Activated CD4-positive, alpha-beta memory T cell treated with anti-CD3 and anti-CD28 coated beads, Interleukin-2, amount 10 ng/mL, durations not matched to agents 7 days and 5 days (primary cell): ENCODE measurements around the gene GBE1. TPM values are rescaled to one million over a fixed set of nuclear protein-coding genes. Genes with fewer than 3 reads are reported as not detected.
A peak's percentile ranks its signal among the peaks of the same experiment; 100 is the strongest.
"Not testable (repeated sequence)": the region's sequence is repeated elsewhere in the genome, so short reads cannot be mapped to it uniquely, and the experiment has no call there.

Experiments
- CTCF ChIA-PET: fragments of 350-600 bp; sonication (Branson Sonifier 250); formaldehyde crosslinking; loops from one replicate; lab custom pipeline; 2021; ENCODE audit warnings: antibody characterized with exemption, inconsistent platforms; lab: Charles Lee
- POLR2A ChIA-PET: fragments of 350-600 bp; sonication (Branson Sonifier 250); formaldehyde crosslinking; loops from one replicate; lab custom pipeline; 2021; ENCODE audit warnings: antibody characterized with exemption; lab: Charles Lee
- DNase-seq: peaks from one replicate; pipeline ENCODE4 v3.0.0-alpha.2; 2020
- H3K27ac Mint-ChIP-seq: one replicate; pipeline ENCODE4 v1.8.0; 2021; ENCODE audit warnings: mild to moderate bottlenecking, mixed read lengths
- H3K27me3 Mint-ChIP-seq: one replicate; pipeline ENCODE4 v1.8.0; 2021; ENCODE audit warnings: mixed read lengths
- H3K36me3 Mint-ChIP-seq: one replicate; pipeline ENCODE4 v1.8.0; 2021; ENCODE audit warnings: low read depth, mixed read lengths
- H3K4me1 Mint-ChIP-seq: one replicate; pipeline ENCODE4 v1.8.0; 2021; ENCODE audit warnings: mixed read lengths
- H3K4me3 Mint-ChIP-seq: one replicate; pipeline ENCODE4 v1.8.0; 2021; ENCODE audit warnings: mild to moderate bottlenecking, mixed read lengths
- H3K9me3 Mint-ChIP-seq: one replicate; pipeline ENCODE4 v1.8.0; 2021; ENCODE audit warnings: mixed read lengths
- total RNA-seq, 2 experiments: library from RNA; stranded (reverse); gene quantifications; one replicate each; pipeline ENCODE4 v1.2.3, GENCODE V29; 2021

Gene GBE1
- total RNA-seq, 2 experiments from 2014 or later = 36.5 to 37.7 TPM

DNA sequence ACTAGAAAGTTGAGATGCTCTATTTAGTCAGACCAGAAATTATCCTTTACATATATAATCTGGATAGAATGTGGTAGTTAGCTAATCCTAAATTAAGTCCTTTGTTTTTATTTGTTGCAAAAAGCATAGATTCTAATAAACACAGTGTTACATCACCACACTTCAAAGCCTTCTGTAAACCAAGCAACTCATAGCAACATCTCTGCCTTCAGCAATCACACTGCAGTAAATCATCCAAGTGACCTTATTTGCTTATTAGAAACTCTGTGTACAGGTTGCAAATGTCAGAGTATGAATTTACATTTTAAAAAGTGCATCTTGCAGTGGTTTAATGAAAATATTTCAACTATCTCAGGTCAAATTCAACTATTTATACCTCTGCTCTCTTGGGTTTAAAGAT is 242.5 kb downstream of the GBE1 start:
- ChIA-PET POLR2A (no interaction called here), CTCF (no interaction called here)
- DNase-seq = no peak
- no peaks in the 10 kb centered on the region for H3K27me3 Mint-ChIP-seq
- no peaks in the 10 kb centered on the region for H3K36me3 Mint-ChIP-seq
- no peaks in the 10 kb centered on the region for H3K4me1 Mint-ChIP-seq
- no peaks in the 10 kb centered on the region for H3K9me3 Mint-ChIP-seq
- no peak overlapping the region for H3K27ac Mint-ChIP-seq
- H3K4me3 Mint-ChIP-seq = no peak overlapping the region

DNA sequence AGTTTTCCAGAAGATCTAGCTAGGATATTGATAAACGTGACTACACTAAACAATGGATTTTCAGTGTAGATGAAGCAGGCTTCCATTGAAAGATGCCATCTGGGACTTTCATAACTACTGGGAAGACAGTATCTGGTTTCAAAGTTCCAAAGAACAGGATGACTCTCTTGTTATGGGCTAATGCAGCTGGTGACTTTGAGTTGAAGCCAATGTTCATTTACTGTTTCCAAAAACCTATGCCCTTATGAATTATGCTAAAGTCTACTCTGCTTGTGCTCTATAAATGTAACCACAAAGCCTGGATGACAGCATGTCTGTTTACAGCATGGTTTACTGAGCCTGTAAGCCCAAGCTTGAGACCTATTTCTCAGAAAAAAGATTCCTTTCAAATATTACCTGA is 245.4 kb downstream of the GBE1 start:
- no peak overlapping the region for H3K27ac Mint-ChIP-seq
- no peaks in the 10 kb centered on the region for H3K4me1 Mint-ChIP-seq
- no peaks in the 10 kb centered on the region for H3K36me3 Mint-ChIP-seq
- POLR2A ChIA-PET = no interaction called here
- H3K27me3 Mint-ChIP-seq = no peaks in the 10 kb centered on the region
- no peak overlapping the region for H3K4me3 Mint-ChIP-seq
- CTCF ChIA-PET = no interaction called here
- DNase-seq = no peak
- H3K9me3 Mint-ChIP-seq = no peaks in the 10 kb centered on the region

DNA sequence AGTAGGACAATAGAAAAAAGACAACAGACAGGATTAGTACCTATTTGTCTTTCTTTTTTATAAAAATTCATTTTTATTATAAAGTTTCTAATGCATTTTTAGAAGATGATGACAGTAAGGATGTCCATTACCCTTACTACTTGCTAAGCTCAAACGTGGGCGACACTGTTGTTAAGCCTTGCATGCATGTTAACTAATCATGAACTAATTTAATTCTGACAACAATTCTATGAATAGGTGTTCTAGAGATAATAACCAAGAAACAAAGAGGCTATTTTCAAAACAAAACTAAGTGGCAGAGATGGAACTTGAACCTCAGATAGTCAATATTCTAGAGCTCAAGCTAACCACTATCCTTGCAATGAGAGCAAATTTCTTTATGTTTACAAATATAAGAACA is 247.9 kb downstream of the GBE1 start:
- Mint-ChIP-seq H3K27ac (no peak overlapping the region), H3K36me3 (no peaks in the 10 kb centered on the region), H3K27me3 (no peaks in the 10 kb centered on the region), H3K4me1 (no peaks in the 10 kb centered on the region), H3K9me3 (no peaks in the 10 kb centered on the region), H3K4me3 (no peak overlapping the region)
- DNase-seq = no peak
- POLR2A ChIA-PET = no interaction called here
- CTCF ChIA-PET = interaction anchor here (0.7 kb wide), 1 partner anchor 1666 kb away, joined by 3 read pairs; no protein-coding TSS in a partner anchor

DNA sequence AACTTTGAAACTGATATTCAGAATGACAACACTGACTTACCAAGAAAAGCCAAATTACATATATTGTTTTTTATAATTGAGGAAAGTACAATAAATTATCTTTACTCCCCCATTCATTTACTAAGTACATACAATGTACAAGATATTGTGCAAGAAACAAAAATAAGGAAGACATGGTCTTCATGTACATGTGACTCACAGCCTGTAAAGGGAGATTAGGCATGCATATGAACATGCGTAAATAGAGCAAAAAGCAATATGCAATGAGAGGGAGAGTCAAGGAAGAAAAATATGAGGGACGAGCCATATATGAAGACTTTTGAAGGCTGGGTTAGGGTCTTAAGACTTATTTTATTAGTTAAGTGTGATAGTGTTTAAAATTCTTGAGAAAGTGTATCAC is 258.4 kb downstream of the GBE1 start:
- H3K4me3 Mint-ChIP-seq = no peak overlapping the region
- ChIA-PET POLR2A (no interaction called here), CTCF (interaction anchor here (4.1 kb wide), 1 partner anchor 12 kb away, joined by 15 read pairs; no protein-coding TSS in a partner anchor)
- no peaks in the 10 kb centered on the region for H3K36me3 Mint-ChIP-seq
- H3K27me3 Mint-ChIP-seq = no peaks in the 10 kb centered on the region
- no peak for DNase-seq
- H3K27ac Mint-ChIP-seq = no peak overlapping the region
- peaks cover 2% of the 10 kb centered on the region for H3K9me3 Mint-ChIP-seq
- H3K4me1 Mint-ChIP-seq = no peaks in the 10 kb centered on the region

DNA sequence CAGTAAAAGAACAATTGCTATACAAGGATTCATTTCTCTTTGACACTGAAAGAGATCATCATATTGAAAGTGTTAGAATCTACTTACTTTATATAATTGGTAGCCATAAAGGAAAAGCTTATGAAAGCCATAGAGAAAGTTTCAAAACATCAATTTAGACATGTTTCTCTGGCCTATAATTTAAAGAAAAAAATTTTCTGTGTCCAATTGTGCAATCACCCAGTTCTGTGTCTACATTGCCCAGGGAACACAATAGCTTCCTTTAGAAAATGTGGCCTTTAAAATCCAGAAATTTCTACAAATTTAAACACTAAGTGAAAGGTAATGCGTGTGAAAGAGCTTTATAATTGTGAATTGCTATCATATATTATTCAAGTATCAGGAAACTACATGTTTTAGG is 259.2 kb downstream of the GBE1 start:
- no peak for DNase-seq
- H3K27me3 Mint-ChIP-seq = no peaks in the 10 kb centered on the region
- peaks cover 2% of the 10 kb centered on the region for H3K9me3 Mint-ChIP-seq
- H3K4me1 Mint-ChIP-seq = no peaks in the 10 kb centered on the region
- H3K27ac Mint-ChIP-seq = no peak overlapping the region
- ChIA-PET CTCF (interaction anchor here (4.1 kb wide), 1 partner anchor 11 kb away, joined by 15 read pairs; no protein-coding TSS in a partner anchor), POLR2A (no interaction called here)
- H3K36me3 Mint-ChIP-seq = no peaks in the 10 kb centered on the region
- H3K4me3 Mint-ChIP-seq = no peak overlapping the region

DNA sequence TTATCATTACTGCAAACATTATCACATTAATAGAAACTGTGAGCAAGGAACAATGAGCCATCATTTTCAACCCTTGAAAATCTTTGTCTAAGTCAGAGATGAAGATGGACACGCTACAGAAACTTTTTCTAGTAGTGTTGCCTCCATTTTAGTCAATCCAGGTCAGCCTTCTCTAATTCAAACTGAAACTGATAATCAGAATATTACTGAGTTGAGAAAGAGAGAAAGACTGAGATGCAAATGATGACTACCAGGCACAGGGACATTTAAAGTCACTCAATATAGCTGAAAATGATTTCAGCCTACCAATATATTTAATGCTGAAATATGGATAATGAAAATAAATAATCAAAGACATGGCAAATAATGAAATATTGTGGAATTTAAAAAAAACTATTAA is 261.4 kb downstream of the GBE1 start:
- H3K4me1 Mint-ChIP-seq = no peaks in the 10 kb centered on the region
- no peaks in the 10 kb centered on the region for H3K27me3 Mint-ChIP-seq
- no peaks in the 10 kb centered on the region for H3K36me3 Mint-ChIP-seq
- H3K4me3 Mint-ChIP-seq = no peak overlapping the region
- no peak for DNase-seq
- CTCF ChIA-PET = interaction anchor here (4.1 kb wide), 1 partner anchor 9 kb away, joined by 15 read pairs; no protein-coding TSS in a partner anchor
- no peak overlapping the region for H3K27ac Mint-ChIP-seq
- POLR2A ChIA-PET = no interaction called here
- peaks cover 2% of the 10 kb centered on the region for H3K9me3 Mint-ChIP-seq

DNA sequence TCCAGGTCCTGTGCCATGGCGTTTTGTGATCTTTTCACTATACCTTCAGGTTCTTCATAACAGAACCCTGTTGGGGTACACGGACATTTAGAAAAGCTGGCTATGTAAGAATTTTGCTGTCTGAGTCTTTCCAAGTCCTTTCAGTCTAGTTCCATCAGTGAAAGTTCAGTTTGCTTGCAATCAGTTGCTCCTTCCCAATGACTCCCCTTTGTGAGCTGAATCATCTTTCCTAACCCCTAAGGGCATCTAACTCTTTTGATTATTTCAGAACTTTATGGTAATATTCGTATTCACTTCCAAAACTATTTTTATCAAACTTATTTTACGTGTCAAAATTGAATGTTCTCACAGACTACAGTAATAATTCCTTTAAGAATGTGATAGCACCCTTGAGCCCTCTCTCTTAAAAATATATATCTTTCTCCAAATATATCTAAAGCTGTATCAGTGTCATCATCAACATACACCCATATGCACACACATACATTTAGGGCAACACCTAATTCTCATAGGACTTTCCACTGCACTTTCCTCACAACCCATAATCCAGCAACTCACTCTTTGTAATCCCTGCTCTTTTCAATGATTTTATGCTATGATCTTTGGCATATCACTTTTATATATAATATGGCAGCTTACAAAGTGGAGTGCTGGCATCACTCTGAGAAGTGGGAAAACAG is 263.7 kb downstream of the GBE1 start:
- CTCF ChIA-PET = no interaction called here
- no peaks in the 10 kb centered on the region for H3K27me3 Mint-ChIP-seq

DNA sequence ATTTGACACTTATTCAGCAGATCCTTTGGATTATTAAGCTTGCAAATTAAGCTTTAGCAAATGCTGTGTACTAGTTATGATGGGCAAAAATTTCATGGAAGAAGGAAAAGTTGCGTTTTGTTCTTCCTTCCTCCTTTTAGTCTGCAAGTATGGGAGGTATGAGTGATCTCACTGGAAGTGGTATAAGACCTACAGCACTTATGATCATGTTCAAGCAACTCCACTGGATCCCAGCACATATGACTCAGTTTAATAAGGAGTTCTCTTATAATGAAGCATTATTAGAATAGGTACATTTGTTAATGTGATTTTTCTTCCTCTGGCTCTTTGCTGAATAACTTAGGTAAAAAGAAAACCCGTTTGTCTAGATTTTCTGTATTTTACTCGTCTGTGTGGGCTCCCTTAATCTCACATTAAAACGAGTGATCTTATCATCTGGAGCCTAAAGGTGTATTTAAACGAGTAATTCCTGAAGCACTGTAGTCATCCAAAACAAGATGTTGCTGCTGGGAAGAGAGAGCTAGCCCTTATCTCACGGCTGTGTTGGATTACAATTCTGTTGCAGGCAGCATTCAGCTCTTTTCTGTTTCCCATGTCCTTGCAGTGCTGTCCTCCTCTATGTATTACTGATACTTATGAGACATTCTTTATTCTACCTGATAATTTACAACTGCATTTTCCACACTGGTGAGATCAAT is 264.9 kb downstream of the GBE1 start:
- Mint-ChIP-seq H3K4me3 (no peak overlapping the region), H3K4me1 (no peaks in the 10 kb centered on the region), H3K27ac (no peak overlapping the region), H3K9me3 (no peaks in the 10 kb centered on the region), H3K36me3 (no peaks in the 10 kb centered on the region), H3K27me3 (no peaks in the 10 kb centered on the region)
- no peak for DNase-seq
- POLR2A ChIA-PET = no interaction called here
- CTCF ChIA-PET = no interaction called here

More for the DNA sequence above, 263.7 kb downstream of the GBE1 start:
- Mint-ChIP-seq H3K36me3 (no peaks in the 10 kb centered on the region), H3K27ac (no peak overlapping the region), H3K4me3 (no peak overlapping the region), H3K4me1 (no peaks in the 10 kb centered on the region), H3K9me3 (no peaks in the 10 kb centered on the region)
- POLR2A ChIA-PET = no interaction called here
- no peak for DNase-seq

DNA sequence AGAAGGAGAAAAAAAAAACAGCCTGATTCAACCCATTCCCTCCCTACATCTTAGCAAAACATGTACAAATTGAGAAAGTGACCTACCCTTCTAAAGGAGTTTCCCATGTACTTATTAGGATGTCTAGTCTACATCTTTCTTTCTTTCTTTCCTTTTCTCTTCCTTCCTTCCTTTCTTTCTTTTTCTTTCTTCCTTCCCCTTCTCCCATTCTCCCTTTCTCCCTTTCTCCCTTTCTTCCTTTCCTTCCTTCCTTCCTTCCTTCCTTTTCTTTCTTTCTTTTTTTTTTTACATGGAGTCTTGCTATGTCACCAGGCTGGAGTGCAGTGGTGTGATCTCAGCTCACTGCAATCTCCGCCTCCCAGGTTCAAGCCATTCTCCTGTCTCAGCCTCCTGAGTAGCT is 269.0 kb downstream of the GBE1 start:
- H3K4me1 Mint-ChIP-seq, POLR2A ChIA-PET, H3K9me3 Mint-ChIP-seq, H3K36me3 Mint-ChIP-seq, H3K4me3 Mint-ChIP-seq, H3K27me3 Mint-ChIP-seq, H3K27ac Mint-ChIP-seq, DNase-seq: not testable (repeated sequence)
- CTCF ChIA-PET = interaction anchor here (0.6 to 3.1 kb wide), 2 partner anchors 10 to 171 kb away, joined by 3 to 15 read pairs; no protein-coding TSS in a partner anchor

DNA sequence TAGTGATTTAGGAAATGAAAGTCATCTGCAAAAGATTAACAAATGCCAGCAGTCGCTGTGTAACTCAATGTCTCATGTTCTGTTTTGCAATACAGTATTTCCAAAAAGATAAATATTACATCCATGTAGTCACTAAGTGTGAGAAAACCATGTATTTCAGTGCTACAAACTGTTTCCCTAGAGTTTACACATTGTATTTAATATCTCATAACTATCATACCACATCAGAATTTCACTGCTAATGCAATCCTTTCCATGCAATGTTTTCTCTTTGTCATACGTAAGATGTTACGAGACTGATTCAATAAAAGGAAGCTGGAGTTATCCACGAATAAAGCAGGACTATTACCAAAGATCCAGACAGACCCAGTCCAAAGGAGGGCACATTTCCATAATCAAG is 269.4 kb downstream of the GBE1 start:
- POLR2A ChIA-PET = no interaction called here
- CTCF ChIA-PET = interaction anchor here (2.5 to 3.1 kb wide), 2 partner anchors 10 to 641 kb away, joined by 14 to 15 read pairs; no protein-coding TSS in a partner anchor
- H3K36me3 Mint-ChIP-seq = no peaks in the 10 kb centered on the region

DNA sequence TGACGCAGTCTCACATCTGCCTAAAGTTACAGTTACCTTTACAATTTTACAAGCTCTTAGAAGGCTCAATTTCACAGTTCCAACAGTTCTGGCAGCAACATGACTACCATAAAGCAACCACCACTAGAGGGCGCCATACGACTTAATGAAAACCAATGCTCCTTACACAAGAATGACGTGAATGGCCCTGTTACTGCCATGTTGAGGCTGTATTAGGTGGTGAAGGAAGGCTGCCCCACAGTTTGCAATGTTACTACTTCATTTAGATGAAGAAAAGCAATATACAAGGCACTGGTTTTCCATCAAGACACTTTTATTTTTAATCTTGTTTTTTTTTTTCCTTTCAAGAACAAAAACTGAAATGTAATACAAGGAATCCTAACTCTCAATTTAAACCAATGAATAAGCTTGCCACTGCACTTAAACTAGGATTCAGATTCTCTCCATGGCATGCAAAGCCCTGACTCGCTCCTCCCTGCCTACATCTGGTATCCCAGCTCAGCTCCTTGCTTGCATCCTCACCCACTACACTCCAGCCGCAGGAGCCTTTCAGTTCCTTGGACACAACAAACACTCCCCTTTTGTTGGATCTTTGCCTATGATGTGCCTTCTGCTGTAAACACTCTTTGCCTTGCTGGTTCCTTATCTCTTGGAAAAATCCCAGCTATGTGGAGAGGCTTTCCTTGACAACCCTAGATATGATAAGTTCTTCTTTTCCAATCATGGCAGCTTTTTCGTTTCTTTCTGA is 270.7 kb downstream of the GBE1 start:
- Mint-ChIP-seq H3K4me1 (no peaks in the 10 kb centered on the region), H3K27ac (no peak overlapping the region), H3K4me3 (no peak overlapping the region), H3K9me3 (no peaks in the 10 kb centered on the region), H3K36me3 (no peaks in the 10 kb centered on the region), H3K27me3 (no peaks in the 10 kb centered on the region)
- DNase-seq = peak; percentile 78
- ChIA-PET CTCF (interaction anchor here (0.6 to 3.1 kb wide), 14 partner anchors 9 to 646 kb away, joined by 3 to 15 read pairs (median 4); no protein-coding TSS in a partner anchor), POLR2A (no interaction called here)

More for the DNA sequence above, 269.4 kb downstream of the GBE1 start:
- Mint-ChIP-seq H3K27me3 (no peaks in the 10 kb centered on the region), H3K9me3 (no peaks in the 10 kb centered on the region), H3K4me3 (no peak overlapping the region), H3K27ac (no peak overlapping the region), H3K4me1 (no peaks in the 10 kb centered on the region)
- DNase-seq = no peak

DNA sequence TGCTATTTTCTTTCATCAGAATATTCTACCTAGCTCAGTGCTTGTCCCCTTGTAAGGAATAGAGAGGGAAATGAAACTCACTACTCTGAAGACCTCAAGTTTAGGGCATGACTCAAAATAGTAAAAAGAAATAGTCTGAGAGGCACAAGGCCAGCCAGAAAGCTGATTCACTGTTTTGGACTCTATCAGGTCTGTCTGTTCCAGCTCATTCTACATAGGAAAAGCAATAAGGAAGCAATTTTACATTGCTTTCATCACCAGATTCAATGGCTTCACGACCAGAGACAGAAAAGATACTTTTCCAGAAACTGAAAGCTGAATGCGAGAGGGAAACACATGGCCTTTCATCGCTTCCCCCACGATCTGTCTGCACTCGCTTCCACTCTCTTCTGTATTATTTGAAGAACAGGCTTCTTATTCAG is 276.0 kb downstream of the GBE1 start:
- no peak overlapping the region for H3K4me3 Mint-ChIP-seq
- ChIA-PET CTCF (no interaction called here), POLR2A (no interaction called here)
- DNase-seq = no peak
- no peak overlapping the region for H3K27ac Mint-ChIP-seq
- no peaks in the 10 kb centered on the region for H3K36me3 Mint-ChIP-seq
- H3K9me3 Mint-ChIP-seq = no peaks in the 10 kb centered on the region
- H3K4me1 Mint-ChIP-seq = no peaks in the 10 kb centered on the region
- H3K27me3 Mint-ChIP-seq = no peaks in the 10 kb centered on the region

DNA sequence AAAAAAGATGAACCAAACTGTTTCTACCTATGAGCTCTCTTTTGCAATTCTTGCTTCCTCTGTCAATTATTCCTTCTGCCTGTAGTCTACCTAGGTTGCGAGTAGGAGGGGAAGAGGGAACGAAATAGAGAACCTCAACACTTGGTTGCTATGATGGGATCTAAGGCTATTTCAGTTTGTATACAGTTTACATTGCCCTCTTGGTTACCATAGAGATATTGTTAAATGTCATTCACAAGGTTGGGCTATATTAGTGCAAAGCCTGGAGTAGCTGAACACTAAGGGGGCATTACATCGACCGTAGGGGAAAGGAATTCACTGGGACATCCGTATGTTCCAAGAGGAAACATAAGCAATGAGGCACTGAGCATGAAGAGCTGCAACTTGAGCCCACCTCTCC is 276.9 kb downstream of the GBE1 start:
- H3K27ac Mint-ChIP-seq = no peak overlapping the region
- ChIA-PET POLR2A (no interaction called here), CTCF (no interaction called here)
- no peak overlapping the region for H3K4me3 Mint-ChIP-seq
- no peak for DNase-seq
- no peaks in the 10 kb centered on the region for H3K36me3 Mint-ChIP-seq
- no peaks in the 10 kb centered on the region for H3K4me1 Mint-ChIP-seq
- H3K27me3 Mint-ChIP-seq = no peaks in the 10 kb centered on the region
- H3K9me3 Mint-ChIP-seq = no peaks in the 10 kb centered on the region
